Measurements from ENCODE around the gene DMP1. TPM values are rescaled to one million over a fixed set of nuclear protein-coding genes. Genes with fewer than 3 reads are reported as not detected.

DMP1 gene
- not detected for polyA plus RNA-seq (2013)

DNA sequence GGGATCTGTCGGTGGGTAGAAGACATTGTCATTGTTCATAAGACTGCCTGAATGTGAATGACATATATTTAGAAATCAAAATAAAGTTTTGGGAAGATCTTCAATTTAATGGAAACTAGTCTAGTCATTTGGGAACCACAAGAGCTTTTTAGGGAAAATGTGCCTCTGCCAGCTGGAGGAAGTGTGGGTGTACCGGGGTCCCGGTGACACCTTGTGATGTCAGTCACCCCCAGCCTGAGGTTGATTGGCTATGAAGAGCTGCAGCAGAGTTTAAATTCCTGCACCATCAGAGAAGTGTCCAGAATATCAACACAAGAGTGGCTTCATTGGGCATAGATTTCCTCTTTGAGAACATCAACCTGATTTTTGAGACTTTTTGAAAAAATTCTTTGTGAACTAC lies at the start of gene DMP1:
Gene DMP1 (plus strand): TSS at position 301 of the 400 bp plus-strand sequence. CDS start 6,213 bp downstream, outside the sequence.
- no peak within 1 kb of the TSS for H3K4me3 ChIP-seq (ENCODE audit: control insufficient read depth in 1 of 7, extremely low read depth in 1 of 7, insufficient read depth in 4 of 7, low read depth in 2 of 7, low read length in 6 of 7)
- H3K27ac ChIP-seq (ENCODE audit: insufficient read depth in 1 of 2, low read depth in 1 of 2, low read length in 2 of 2, poor library complexity in 1 of 2, severe bottlenecking in 2 of 2) = no peak within 1 kb of the TSS
- ChIA-PET POLR2A (interaction anchor here (1.7 kb wide), 1 partner anchor 26 kb away, joined by 4 read pairs; no protein-coding TSS in a partner anchor), CTCF (no interaction called here)
- WGBS (ENCODE audit: insufficient coverage) = 100% methylated on average over 1 of the region's 3 CpGs
- no peak for DNase-seq
- peaks cover 0 to 1% (median 0%) of the 10 kb centered on the region in 5 experiments for H3K9me3 ChIP-seq (ENCODE audit: control extremely low read depth in 1 of 5, control insufficient read depth in 4 of 5, insufficient read depth in 2 of 5, low read depth in 1 of 5, low read length in 4 of 5)
- no peaks in the 10 kb centered on the region for H3K36me3 ChIP-seq (ENCODE audit: control insufficient read depth in 4 of 4, insufficient read depth in 4 of 4, low read length in 3 of 4)
- no peaks in the 10 kb centered on the region for H3K27me3 ChIP-seq (replicated peaks in 2 of 5; ENCODE audit: control insufficient read depth in 4 of 5, insufficient read depth in 5 of 5, low read length in 4 of 5)
- no peaks in the 10 kb centered on the region for H3K4me1 ChIP-seq (ENCODE audit: control extremely low read depth in 1 of 4, control insufficient read depth in 4 of 4, insufficient read depth in 4 of 4, low read length in 3 of 4)

GRCh38 chr4:87601361-87601760 lies 48.7 kb upstream of the DMP1 start:
- no peak overlapping the region for H3K4me3 ChIP-seq (ENCODE audit: control insufficient read depth in 1 of 7, extremely low read depth in 1 of 7, insufficient read depth in 4 of 7, low read depth in 2 of 7, low read length in 6 of 7)
- ChIA-PET POLR2A (no interaction called here), CTCF (no interaction called here)
- H3K27me3 ChIP-seq (replicated peaks in 2 of 5; ENCODE audit: control insufficient read depth in 4 of 5, insufficient read depth in 5 of 5, low read length in 4 of 5) = no peaks in the 10 kb centered on the region
- H3K4me1 ChIP-seq (ENCODE audit: control extremely low read depth in 1 of 4, control insufficient read depth in 4 of 4, insufficient read depth in 4 of 4, low read length in 3 of 4) = no peaks in the 10 kb centered on the region
- H3K36me3 ChIP-seq (ENCODE audit: control insufficient read depth in 4 of 4, insufficient read depth in 4 of 4, low read length in 3 of 4) = no peaks in the 10 kb centered on the region
- no peaks in the 10 kb centered on the region for H3K9me3 ChIP-seq (ENCODE audit: control extremely low read depth in 1 of 5, control insufficient read depth in 4 of 5, insufficient read depth in 2 of 5, low read depth in 1 of 5, low read length in 4 of 5)
- DNase-seq = no peak
- H3K27ac ChIP-seq (ENCODE audit: insufficient read depth in 1 of 2, low read depth in 1 of 2, low read length in 2 of 2, poor library complexity in 1 of 2, severe bottlenecking in 2 of 2) = no peak overlapping the region

- Histone ChIP-seq H3K9me3 (ENCODE audit: control extremely low read depth in 1 of 5, control insufficient read depth in 4 of 5, insufficient read depth in 2 of 5, low read depth in 1 of 5, low read length in 4 of 5) (no peaks in the 10 kb centered on the region), H3K27ac (ENCODE audit: insufficient read depth in 1 of 2, low read depth in 1 of 2, low read length in 2 of 2, poor library complexity in 1 of 2, severe bottlenecking in 2 of 2) (no peak within 1 kb of the TSS), H3K36me3 (ENCODE audit: control insufficient read depth in 4 of 4, insufficient read depth in 4 of 4, low read length in 3 of 4) (no peaks in the 10 kb centered on the region), H3K4me3 (ENCODE audit: control insufficient read depth in 1 of 7, extremely low read depth in 1 of 7, insufficient read depth in 4 of 7, low read depth in 2 of 7, low read length in 6 of 7) (no peak within 1 kb of the TSS), H3K4me1 (ENCODE audit: control extremely low read depth in 1 of 4, control insufficient read depth in 4 of 4, insufficient read depth in 4 of 4, low read length in 3 of 4) (no peaks in the 10 kb centered on the region), H3K27me3 (replicated peaks in 2 of 5; ENCODE audit: control insufficient read depth in 4 of 5, insufficient read depth in 5 of 5, low read length in 4 of 5) (no peaks in the 10 kb centered on the region)
- no peak for DNase-seq
- ChIA-PET CTCF (no interaction called here), POLR2A (no interaction called here)
- 100% methylated on average over 1 of the region's 4 CpGs for WGBS (ENCODE audit: insufficient coverage)
These were observed 41.9 kb upstream of the DMP1 start, which contains the start of gene DSPP for GRCh38 chr4:87608229-87608628. DSPP (plus strand) TSS chr4:87608529; CDS start chr4:87610909, 2,380 bp downstream.

DNA sequence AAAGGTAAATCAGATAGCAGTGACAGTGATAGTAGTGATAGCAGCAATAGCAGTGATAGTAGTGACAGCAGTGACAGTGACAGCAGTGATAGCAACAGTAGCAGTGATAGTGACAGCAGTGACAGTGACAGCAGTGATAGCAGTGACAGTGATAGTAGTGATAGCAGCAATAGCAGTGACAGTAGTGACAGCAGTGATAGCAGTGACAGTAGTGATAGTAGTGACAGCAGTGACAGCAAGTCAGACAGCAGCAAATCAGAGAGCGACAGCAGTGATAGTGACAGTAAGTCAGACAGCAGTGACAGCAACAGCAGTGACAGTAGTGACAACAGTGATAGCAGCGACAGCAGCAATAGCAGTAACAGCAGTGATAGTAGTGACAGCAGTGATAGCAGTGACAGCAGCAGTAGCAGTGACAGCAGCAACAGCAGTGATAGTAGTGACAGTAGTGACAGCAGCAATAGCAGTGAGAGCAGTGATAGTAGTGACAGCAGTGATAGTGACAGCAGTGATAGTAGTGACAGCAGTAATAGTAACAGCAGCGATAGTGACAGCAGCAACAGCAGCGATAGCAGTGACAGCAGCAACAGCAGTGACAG lies 35.7 kb upstream of the DMP1 start:
- 94% methylated on average over 4 of the region's 4 CpGs for WGBS (ENCODE audit: insufficient coverage)
- ChIA-PET POLR2A (no interaction called here), CTCF (no interaction called here)
- DNase-seq = no peak
- H3K27ac ChIP-seq (ENCODE audit: insufficient read depth in 1 of 2, low read depth in 1 of 2, low read length in 2 of 2, poor library complexity in 1 of 2, severe bottlenecking in 2 of 2) = no peak overlapping the region
- no peaks in the 10 kb centered on the region for H3K4me1 ChIP-seq (ENCODE audit: control extremely low read depth in 1 of 4, control insufficient read depth in 4 of 4, insufficient read depth in 4 of 4, low read length in 3 of 4)
- no peak overlapping the region for H3K4me3 ChIP-seq (ENCODE audit: control insufficient read depth in 1 of 7, extremely low read depth in 1 of 7, insufficient read depth in 4 of 7, low read depth in 2 of 7, low read length in 6 of 7)
- no peaks in the 10 kb centered on the region for H3K9me3 ChIP-seq (ENCODE audit: control extremely low read depth in 1 of 5, control insufficient read depth in 4 of 5, insufficient read depth in 2 of 5, low read depth in 1 of 5, low read length in 4 of 5)
- no peaks in the 10 kb centered on the region for H3K27me3 ChIP-seq (replicated peaks in 2 of 5; ENCODE audit: control insufficient read depth in 4 of 5, insufficient read depth in 5 of 5, low read length in 4 of 5)
- H3K36me3 ChIP-seq (ENCODE audit: control insufficient read depth in 4 of 4, insufficient read depth in 4 of 4, low read length in 3 of 4) = no peaks in the 10 kb centered on the region

- no peaks in the 10 kb centered on the region for H3K9me3 ChIP-seq (ENCODE audit: control extremely low read depth in 1 of 5, control insufficient read depth in 4 of 5, insufficient read depth in 2 of 5, low read depth in 1 of 5, low read length in 4 of 5)
- DNase-seq = no peak
- ChIA-PET POLR2A (no interaction called here), CTCF (no interaction called here)
- H3K36me3 ChIP-seq (ENCODE audit: control insufficient read depth in 4 of 4, insufficient read depth in 4 of 4, low read length in 3 of 4) = no peaks in the 10 kb centered on the region
- H3K27me3 ChIP-seq (replicated peaks in 2 of 5; ENCODE audit: control insufficient read depth in 4 of 5, insufficient read depth in 5 of 5, low read length in 4 of 5) = no peaks in the 10 kb centered on the region
- H3K4me1 ChIP-seq (ENCODE audit: control extremely low read depth in 1 of 4, control insufficient read depth in 4 of 4, insufficient read depth in 4 of 4, low read length in 3 of 4) = no peaks in the 10 kb centered on the region
- H3K4me3 ChIP-seq (ENCODE audit: control insufficient read depth in 1 of 7, extremely low read depth in 1 of 7, insufficient read depth in 4 of 7, low read depth in 2 of 7, low read length in 6 of 7) = no peak overlapping the region
- 94% methylated on average over 8 of the region's 9 CpGs for WGBS (ENCODE audit: insufficient coverage)
- no peak overlapping the region for H3K27ac ChIP-seq (ENCODE audit: insufficient read depth in 1 of 2, low read depth in 1 of 2, low read length in 2 of 2, poor library complexity in 1 of 2, severe bottlenecking in 2 of 2)
These were observed 33.8 kb upstream of the DMP1 start for GRCh38 chr4:87616268-87616667.

DNA sequence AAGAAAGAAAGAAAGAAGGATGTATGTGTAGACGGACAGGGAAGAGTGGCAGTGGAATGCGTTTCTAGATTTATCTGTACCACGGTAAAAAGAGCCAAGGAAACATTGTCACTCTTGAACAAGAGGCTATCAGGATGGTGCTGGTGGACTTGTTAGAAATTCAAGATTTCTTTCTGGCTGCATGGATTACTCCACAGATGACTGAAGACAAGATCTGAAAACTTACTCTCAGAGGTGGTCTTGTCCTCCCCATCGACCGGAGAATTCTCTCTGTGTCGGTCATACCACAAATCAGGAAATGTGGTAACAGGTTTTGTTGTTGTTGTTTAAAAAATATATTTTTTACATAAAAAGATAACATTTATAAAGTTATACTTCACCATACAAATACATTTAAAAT lies 30.0 kb upstream of the DMP1 start:
- Histone ChIP-seq H3K27ac (ENCODE audit: insufficient read depth in 1 of 2, low read depth in 1 of 2, low read length in 2 of 2, poor library complexity in 1 of 2, severe bottlenecking in 2 of 2) (no peak overlapping the region), H3K4me3 (ENCODE audit: control insufficient read depth in 1 of 7, extremely low read depth in 1 of 7, insufficient read depth in 4 of 7, low read depth in 2 of 7, low read length in 6 of 7) (no peak overlapping the region), H3K36me3 (ENCODE audit: control insufficient read depth in 4 of 4, insufficient read depth in 4 of 4, low read length in 3 of 4) (no peaks in the 10 kb centered on the region), H3K27me3 (replicated peaks in 2 of 5; ENCODE audit: control insufficient read depth in 4 of 5, insufficient read depth in 5 of 5, low read length in 4 of 5) (no peaks in the 10 kb centered on the region), H3K9me3 (ENCODE audit: control extremely low read depth in 1 of 5, control insufficient read depth in 4 of 5, insufficient read depth in 2 of 5, low read depth in 1 of 5, low read length in 4 of 5) (no peaks in the 10 kb centered on the region), H3K4me1 (ENCODE audit: control extremely low read depth in 1 of 4, control insufficient read depth in 4 of 4, insufficient read depth in 4 of 4, low read length in 3 of 4) (peaks cover 0 to 6% (median 0%) of the 10 kb centered on the region in 4 experiments)
- ChIA-PET CTCF (no interaction called here), POLR2A (no interaction called here)
- DNase-seq = no peak
- 100% methylated on average over 3 of the region's 6 CpGs for WGBS (ENCODE audit: insufficient coverage)

DNA sequence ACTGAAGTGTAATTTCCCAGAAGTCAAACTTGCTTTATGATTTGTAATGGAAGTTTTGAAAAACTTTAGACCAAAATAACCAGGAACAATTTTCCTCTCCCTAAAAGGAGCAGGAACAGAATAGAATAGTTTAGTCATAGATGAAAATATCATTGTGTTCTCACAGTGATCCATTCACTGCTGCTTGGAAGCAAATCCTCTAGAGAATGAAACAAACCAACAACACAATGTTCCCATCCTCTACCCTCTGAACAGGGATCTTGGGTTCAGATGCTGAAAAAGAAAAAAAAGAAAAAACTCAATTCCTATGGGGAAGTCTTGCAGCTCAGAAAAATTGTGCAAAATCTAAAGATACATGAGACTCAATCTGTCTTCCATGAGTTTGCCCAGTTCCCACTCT lies 29.6 kb upstream of the DMP1 start:
- peaks cover 0 to 7% (median 0%) of the 10 kb centered on the region in 4 experiments for H3K4me1 ChIP-seq (ENCODE audit: control extremely low read depth in 1 of 4, control insufficient read depth in 4 of 4, insufficient read depth in 4 of 4, low read length in 3 of 4)
- H3K27me3 ChIP-seq (replicated peaks in 2 of 5; ENCODE audit: control insufficient read depth in 4 of 5, insufficient read depth in 5 of 5, low read length in 4 of 5) = no peaks in the 10 kb centered on the region
- ChIA-PET CTCF (no interaction called here), POLR2A (no interaction called here)
- H3K27ac ChIP-seq (ENCODE audit: insufficient read depth in 1 of 2, low read depth in 1 of 2, low read length in 2 of 2, poor library complexity in 1 of 2, severe bottlenecking in 2 of 2) = no peak overlapping the region
- no peak for DNase-seq
- no peak overlapping the region for H3K4me3 ChIP-seq (ENCODE audit: control insufficient read depth in 1 of 7, extremely low read depth in 1 of 7, insufficient read depth in 4 of 7, low read depth in 2 of 7, low read length in 6 of 7)
- H3K36me3 ChIP-seq (ENCODE audit: control insufficient read depth in 4 of 4, insufficient read depth in 4 of 4, low read length in 3 of 4) = no peaks in the 10 kb centered on the region
- no peaks in the 10 kb centered on the region for H3K9me3 ChIP-seq (ENCODE audit: control extremely low read depth in 1 of 5, control insufficient read depth in 4 of 5, insufficient read depth in 2 of 5, low read depth in 1 of 5, low read length in 4 of 5)

Data from common myeloid progenitor, CD34-positive (primary cell).